Stimulated activated CD8-positive, alpha-beta memory T cell treated with anti-CD3 and anti-CD28 coated beads, Interleukin-7, amount 100 ng/mL, for 1 hour (primary cell): ENCODE measurements around the gene TAS2R41.
"Not testable (repeated sequence)": the region's sequence is repeated elsewhere in the genome, so short reads cannot be mapped to it uniquely, and the experiment has no call there.

Source experiments
- DNase-seq, 2 donors: peaks; one replicate each; pipeline ENCODE4 v3.0.0-alpha.2; 2020; ENCODE audit warnings: low read depth in 2 of 2

The TAS2R41 gene

GRCh38 chr7:143456992-143457793 lies 20.5 kb upstream of the TAS2R41 start:
- DNase-seq, result no peak

DNA sequence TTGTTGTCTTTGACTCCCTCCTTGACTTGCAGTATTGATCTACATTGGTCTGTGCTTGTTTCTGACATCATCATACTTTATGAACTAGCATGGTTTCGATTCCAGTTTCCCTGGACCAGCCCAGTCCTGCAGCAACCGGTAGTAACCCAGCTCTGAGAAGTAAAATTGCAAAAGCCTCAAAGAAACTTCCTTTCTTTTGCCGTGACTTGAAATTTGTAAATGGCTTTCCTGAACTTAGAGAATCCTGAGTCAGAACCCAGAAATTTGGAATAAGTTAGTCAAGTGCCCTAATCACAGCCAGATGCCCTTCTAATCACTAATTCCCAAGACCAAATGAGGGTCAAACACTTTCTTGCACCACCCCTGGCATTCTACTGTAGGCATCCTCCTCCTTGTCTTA lies 19.4 kb upstream of the TAS2R41 start:
- no peak for DNase-seq

- DNase-seq, result no peak
Observed at GRCh38 chr7:143458681-143459080, 19.0 kb upstream of the TAS2R41 start.

- DNase-seq, result no peak
Observed at GRCh38 chr7:143459359-143459758, 18.3 kb upstream of the TAS2R41 start.

DNA sequence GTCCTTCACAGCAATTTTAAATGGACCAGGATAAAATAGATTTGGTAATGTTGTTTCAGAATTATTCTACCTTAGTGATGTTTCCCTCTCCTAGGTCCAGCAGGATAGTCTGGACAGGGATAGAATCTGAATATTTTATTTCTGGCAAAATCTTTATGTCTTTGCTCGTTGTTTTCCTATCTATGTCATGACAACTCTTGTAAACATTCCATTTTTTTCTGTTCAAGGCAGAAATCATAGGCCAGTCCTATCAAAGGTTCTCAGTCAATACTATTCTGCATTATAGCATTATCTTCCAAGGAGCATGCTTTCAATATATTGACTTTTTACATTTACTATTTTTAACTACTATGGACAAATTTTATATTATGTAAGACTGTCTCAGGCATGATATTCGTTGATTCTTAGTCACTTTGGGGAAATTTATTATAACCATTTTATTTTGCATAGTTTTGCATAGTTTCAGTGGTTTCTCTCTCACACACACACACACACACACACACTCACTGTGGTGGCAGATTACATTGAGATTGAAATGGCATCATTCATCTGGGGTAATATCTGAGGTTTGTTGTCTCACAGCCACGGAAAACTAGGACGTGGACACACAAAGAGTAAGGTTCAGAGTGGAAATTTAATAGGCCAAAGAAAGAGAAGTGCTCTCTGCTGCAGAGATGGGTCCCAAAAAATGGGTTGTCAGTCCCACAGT lies 17.2 kb upstream of the TAS2R41 start:
- no peak for DNase-seq

- no peak for DNase-seq
Observed at GRCh38 chr7:143462045-143462444, 15.6 kb upstream of the TAS2R41 start.

GRCh38 chr7:143463556-143463955 lies 14.1 kb upstream of the TAS2R41 start:
- DNase-seq, result no peak

DNA sequence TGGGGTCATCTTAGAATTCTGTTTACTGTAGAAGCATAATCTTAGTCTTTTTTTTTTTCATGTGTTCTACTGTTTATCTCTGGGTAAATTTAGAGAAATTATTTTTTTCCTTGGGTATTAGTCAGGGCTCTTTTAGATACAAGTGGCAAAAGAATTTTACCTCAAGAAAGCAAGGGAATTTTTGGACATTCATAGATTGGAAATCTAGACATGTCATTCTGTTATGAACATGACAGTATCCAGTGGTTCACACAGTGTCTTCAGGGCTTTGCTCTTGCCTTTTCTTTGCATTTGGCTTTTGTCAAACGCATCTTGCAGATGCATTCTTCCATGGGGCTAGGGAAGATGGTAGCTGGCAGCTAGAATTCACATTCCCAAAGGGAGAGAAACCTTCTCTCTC lies 13.7 kb upstream of the TAS2R41 start:
- DNase-seq, result no peak

DNA sequence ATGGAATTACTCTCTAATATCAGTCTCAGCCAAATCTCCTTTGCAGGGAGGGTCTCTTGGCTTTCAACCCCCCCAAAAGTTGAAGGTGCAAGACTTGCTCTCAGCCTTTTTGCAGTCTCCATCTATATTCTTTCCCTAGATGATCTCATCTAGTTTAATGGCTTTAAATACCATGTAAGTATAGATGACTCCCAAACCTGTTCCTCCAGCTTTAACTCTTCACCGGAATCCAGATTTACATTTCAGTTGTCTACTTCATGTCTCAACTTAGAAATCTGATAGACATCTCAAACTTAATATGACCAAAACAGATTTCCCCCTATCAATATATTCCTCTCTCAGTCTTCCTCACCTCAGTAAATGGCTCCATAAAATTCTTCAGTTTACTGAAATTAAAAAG lies 9.9 kb upstream of the TAS2R41 start:
- no peak for DNase-seq

- DNase-seq, result not testable (repeated sequence)
Observed at GRCh38 chr7:143472071-143472689, 5.5 kb upstream of the TAS2R41 start.

DNA sequence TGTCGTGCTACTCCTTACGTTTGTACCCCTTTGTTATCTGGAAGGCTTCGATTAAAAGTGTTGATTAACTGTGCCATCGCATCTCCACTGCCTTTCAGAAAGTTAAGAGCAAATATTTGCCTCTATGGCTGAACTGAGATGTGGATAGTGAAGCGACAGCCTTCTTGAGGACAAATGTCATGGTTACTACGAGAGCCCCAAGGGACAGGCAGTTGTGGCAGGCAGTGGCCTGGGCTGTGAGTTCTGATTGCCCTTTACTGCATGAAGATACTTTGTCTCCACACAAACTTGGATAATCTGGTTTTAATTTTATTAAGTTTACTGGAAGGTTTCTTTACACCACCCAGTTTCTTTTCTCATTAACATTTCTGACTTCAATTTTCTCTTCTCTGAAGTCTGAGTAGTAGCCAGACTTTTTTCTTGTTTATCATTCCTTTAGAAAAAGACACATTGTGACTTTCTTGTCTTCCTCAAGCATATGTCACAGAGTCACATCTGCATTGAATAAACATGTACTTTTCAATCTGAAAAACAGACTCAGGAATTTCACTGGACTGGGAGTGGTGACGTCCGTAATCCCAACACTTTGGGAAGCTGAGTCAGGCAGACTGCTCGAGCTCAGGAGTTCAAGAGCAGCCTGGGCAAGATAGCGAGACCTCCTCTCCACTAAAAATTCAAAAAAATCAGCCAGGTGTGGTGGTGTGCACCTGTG lies 1.5 kb downstream of the TAS2R41 start:
- DNase-seq, result no peak

DNA sequence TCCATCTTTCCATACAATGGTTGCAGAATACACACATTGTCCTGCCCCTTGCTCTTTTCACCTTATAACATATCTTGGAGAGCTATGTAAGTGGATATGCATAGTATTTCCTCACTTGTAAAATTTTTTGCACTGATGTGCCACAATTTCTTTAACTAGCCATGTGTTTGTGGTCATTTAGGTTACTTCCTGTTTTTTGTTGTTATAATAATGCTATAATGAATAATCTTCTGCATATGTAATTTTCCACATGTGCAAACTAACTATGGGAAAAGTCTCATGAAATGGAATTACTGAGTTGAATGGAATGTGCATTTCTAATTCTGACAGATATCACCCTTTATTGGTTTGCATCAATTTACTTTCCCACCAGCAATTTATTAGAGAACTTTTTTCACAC lies 2.8 kb downstream of the TAS2R41 start:
- DNase-seq, result no peak

GRCh38 chr7:143484119-143484518 lies 6.4 kb downstream of the TAS2R41 start:
- DNase-seq, result no peak

- DNase-seq, result no peak
Observed at GRCh38 chr7:143485094-143485493, 7.4 kb downstream of the TAS2R41 start.

DNA sequence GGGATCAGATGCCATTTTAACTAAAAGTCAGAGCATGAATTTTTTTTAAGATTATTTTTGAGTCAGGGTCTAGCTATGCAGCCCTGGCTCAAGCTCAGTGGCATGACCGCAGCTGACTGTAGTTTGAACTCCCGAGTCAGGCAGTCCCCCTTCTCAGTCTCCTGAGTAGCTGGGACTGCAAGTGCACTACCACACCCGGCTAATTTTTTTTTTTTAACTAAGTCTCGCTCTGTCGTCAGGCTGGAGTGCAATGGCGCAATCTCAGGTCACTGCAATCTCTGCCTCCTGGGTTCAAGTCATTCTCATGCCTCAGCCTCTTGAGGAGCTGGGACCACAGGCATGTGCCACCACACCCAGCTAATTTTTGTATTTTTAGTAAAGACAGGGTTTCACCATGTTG lies 7.8 kb downstream of the TAS2R41 start:
- DNase-seq, result no peak

- DNase-seq, result not testable (repeated sequence)
Observed at GRCh38 chr7:143486266-143486665, 8.6 kb downstream of the TAS2R41 start.

- DNase-seq, result no peak
Observed at GRCh38 chr7:143487061-143487460, 9.4 kb downstream of the TAS2R41 start.

- DNase-seq, result no peak
Observed at GRCh38 chr7:143487566-143487965, 9.9 kb downstream of the TAS2R41 start.

GRCh38 chr7:143490717-143491306 lies 13.1 kb downstream of the TAS2R41 start:
- no peak for DNase-seq

- DNase-seq, result no peak
Observed at GRCh38 chr7:143492043-143492471, 14.4 kb downstream of the TAS2R41 start.

- DNase-seq, result no peak
Observed at GRCh38 chr7:143492799-143493739, 15.4 kb downstream of the TAS2R41 start.
